ENCODE data around the gene SLC41A3.

SLC41A3 gene

DNA sequence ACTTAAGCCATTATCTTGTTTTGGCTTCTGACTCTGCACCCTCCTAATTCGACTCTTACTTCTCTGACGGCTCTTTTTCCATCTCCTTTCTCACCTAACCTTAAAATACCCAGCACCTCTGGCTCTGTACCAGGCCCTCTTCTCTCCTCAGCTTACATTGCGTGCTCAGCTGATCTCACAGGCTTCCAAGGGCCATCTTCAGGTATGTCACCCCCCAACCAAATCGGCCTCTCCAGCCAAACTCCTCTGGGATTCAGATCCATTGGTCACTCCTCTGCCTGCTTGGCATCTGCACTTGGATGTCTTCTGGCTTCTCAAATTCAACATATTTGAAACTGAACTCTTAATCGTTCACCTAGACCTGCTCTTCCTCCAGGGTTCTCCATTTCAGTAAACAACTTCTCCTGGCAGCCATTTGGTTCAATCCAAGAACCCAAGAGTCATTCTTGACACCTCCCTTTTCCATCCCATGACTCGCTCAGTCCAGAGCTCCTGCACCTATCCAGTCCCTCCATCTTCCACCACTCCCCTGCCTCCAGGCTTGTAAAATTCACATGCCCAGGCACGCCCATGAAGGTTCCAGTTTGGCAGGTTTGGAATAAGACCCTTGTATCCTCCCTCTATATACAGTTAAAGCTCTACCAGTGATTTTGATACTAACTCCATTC, 35.2 kb upstream of the SLC41A3 start:
- DNase-seq = no peak

DNA sequence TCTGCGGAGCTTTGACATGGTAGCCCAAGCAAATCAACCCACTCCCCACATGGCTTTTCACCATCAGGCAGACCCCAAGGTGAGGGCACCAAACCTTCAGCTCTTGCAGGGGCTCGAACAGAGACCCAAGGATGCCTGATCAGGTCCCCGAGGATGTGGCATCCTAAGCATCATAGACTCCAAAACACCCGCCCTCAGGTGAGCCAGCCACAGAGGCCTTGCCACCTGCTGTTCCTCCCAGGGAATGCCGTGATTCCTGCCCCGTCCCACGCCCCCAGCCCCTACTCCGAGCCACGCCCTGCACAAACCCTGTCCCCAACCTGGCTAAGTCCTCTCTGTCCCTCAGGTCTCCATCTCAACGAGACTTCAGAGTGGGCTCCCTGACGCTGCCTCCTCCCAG, 34.7 kb upstream of the SLC41A3 start:
- DNase-seq = no peak

DNA sequence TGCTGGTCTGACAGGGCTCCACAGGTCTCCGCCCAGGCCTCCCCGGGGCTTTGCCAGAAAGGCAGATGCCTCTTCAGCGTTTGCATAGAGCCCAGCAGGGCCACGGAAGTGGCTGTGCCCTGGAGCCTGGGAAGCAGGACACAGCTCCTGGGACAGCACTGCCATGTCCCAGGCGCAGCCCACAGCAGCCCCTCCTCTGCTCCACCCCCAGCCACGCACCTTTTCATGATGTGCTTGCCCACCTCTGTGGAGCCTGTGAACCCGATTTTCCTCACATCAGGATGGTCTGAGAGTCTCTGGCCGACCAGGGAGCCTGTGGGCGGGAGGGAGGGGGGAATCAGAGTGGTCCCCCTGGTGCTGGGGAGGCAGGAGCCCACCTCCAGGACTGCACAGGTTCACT, 33.9 kb upstream of the SLC41A3 start:
- no peak for DNase-seq

DNA sequence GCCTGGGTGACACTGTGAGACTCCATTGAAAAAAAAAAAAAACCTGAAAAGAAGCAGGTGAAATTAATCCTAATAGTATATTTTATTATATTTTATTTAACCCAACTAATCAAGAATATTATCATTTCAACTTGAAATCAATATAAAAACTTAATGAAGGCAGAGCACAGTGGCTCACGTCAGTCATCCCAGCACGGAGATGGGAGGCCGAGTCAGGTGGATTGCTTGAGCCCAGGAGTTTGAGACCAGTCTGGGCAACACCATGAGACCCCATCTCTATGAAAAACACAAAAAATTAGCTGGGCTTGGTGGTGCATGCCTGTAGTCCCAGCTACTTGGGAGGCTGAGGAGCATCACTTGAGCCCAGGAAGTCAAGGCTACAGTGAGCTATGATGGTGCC, 33.3 kb upstream of the SLC41A3 start:
- no peak for DNase-seq

DNA sequence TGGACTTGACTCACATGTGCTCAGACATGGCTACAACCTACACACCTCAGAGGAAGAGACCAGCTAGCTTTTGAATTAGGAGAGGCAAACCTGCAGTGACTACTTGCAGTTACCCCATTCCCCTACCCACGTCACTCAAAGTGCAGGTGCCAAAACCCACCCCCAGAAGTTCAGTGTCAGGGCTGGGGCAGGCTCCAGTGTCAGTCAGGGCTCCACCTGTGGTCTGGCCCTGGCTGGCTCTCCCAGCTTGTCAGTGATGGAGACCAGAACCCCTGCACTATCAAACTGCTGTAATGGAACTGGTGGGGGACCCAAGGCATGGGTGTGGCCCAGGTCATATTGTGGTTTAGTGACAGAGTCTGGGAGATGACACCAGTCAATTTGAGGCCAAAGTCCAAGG, 32.6 kb upstream of the SLC41A3 start:
- no peak for DNase-seq

DNA sequence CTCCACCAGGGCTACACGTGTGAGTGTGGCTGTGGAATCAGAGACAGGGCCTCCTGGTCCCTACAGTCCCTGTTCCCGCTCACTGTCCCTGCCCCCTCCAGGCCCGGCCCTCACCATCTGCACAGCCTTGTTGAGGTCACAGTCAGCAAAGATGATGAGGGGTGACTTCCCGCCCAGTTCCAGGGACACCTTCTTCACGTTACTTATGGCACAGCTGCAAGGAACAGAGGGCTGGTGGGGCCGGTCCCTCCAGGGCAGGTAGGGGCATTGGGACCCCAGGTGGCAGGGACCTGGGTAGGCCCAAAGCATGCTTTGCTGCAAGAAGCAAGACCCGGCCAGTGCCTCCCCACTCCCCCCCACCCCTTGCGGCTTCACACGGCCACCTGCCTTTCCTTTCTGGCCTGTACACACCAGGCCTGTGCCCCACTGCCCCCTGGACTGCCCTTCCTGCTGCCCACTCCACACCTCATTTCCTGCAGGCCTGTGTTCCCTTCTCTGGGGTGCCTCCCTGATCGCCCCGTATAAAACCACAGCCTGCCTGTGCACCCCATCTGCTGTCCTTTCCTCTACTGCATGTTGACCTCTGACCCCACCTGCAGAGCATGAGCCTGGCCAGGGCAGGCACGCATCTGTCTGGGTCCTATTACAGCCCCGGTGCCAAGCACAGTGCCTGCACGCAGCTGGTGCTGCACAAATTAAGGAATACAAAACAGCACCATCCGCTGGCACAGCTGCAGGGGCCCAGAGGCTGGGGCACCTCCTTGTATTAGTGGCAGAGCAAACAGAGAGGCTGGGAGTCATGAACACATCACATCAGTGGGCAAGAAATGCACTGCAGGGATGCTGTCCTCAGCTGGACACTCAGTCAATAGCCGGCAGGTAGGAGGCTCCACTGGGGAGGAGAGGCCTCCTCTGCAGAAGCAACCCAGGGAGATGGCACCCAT, 30.8 kb upstream of the SLC41A3 start:
- DNase-seq = no peak

DNA sequence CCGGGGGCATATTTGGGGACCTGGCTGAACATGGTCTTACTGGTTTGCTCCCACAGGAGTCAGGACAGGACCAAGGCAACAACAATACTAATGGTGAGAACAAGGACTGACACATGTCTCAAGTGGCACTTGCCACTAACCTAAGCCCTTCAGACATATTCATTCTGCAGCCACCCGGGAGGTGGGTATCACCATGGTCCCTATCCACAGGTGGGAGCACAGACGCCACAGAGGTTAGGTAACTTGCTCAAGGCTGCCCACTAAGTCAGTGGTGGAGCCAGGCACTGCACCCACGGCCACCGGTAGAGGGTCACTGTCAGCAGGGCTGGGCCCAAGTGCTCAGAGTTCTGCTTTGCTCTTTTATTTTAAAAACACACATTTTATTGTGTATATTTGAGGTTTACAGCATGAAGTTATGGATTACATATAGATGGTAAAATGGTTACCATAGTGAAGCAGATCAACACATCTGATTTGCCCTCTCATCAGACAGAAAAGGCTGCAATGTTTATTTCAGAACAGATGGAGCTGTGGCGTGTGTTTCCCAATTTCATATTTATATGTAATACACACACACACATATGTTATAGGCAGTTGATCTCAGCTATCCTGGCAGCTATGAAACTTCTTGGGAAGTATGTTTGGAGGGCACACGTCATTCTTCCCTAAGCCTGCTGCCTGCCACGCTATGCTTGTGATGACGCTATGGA, 30.0 kb upstream of the SLC41A3 start:
- DNase-seq = no peak

DNA sequence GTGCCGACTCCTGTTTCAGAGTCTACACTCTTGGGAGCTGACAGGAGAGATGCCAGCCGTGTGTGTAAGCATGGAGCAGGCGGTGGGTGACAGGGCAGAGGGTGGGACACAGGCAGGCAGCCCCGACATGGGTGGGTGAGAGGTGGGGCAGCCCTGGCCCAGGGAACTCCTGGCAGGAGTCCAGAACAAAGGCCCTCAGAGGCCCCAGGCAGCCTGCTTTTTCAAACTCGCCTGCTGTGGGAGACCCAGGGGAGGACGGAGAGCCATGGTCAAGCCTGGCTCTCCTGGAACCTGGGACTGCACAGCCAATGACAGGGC, 29.3 kb upstream of the SLC41A3 start:
- no peak for DNase-seq

DNA sequence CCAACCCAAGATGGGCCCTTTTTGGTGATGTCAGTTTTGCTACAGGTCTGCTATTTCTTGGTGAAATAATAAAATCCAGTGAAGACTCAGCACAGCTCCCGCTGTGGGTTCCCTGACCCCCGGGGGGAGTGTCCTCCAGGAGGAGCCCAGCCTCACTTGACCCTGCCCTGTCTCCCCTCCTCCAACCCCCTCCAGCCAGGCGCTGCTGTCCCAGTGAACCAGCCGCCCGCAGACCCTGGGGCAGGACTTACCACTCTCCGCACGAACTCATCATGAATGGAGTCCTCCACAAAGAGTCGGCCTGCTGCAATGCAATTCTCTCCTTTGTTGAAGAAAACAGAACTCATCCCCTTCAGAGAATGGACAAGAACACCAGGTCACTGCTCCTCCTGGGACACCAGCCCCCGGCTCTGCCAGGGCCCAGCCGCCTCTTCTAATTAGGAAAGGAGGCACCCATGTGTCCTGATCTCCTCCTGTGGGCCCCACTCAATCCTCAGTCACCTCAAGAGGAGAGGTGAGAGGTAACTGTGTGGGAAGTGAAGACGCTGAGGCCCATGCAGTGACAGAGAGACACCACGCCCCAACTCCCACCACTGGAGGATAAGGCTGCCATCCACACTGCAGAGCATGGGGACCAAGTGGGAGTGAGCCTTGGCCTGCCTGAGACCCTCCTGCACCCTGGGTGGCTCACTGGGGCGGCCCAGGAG, 28.8 kb upstream of the SLC41A3 start:
- no peak for DNase-seq

DNA sequence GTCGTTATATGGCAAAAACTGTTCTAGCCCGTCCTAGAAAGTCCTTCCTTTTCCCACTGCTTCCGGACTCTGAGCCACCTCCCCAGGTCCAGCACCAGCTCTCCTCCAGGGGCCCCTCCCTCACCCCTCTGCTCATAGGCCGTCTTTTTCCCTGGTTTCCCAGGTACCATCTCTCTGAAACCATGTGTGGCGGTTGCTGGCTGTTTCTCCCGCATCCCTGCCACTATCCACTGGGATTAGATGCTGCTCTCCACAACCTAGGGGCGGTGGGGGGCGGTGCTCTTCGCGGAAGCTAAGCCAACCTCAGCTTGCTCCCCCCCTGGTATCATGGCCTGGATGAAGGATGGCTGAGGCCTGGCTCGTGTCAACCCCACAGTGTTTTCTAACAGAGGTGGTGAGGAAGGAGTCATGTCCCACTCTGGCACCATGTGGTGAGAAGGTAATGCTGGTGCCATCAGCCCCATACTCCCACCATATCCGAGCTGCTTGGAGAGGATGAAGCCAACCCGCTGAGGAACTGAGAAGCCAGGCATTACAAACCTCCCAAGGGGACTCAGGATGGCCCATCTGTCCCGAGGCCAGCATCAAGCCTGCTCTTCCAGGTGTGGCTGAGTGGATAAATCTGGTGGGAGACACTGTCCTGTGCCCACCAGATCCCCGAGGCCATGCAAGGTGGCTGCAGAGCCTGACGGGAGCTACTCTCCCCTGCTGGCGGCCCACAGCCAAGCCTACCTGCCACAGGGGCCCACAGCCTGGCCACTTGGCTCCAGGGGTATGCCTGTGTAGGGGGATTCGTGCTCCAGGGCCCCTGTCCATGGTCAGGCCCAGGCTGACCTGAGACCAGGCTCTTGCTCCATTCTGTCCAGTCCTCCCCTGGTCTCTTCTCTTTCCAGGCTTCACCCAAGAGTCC, 27.9 kb upstream of the SLC41A3 start:
- no peak for DNase-seq

DNA sequence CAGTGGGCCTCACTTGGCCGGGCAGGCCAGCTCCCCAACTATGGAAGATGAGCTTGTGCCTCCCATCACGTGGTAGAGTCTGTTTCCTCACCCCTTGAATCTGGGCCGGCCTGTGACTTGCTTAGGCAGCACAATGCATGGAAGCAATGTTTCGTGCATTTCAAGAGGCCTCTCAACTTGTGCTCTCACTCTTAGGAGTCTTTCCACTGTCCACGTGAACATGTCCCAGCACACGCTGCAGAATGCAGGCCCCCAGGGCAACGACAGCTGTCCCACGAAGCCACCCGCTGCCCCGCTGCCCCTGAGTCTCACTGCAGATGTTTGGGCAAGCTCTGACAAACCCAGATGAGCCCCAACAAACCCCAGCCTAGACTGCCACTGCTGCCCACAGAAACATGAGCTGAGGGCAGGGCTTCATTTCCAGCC, 27.2 kb upstream of the SLC41A3 start:
- no peak for DNase-seq

DNA sequence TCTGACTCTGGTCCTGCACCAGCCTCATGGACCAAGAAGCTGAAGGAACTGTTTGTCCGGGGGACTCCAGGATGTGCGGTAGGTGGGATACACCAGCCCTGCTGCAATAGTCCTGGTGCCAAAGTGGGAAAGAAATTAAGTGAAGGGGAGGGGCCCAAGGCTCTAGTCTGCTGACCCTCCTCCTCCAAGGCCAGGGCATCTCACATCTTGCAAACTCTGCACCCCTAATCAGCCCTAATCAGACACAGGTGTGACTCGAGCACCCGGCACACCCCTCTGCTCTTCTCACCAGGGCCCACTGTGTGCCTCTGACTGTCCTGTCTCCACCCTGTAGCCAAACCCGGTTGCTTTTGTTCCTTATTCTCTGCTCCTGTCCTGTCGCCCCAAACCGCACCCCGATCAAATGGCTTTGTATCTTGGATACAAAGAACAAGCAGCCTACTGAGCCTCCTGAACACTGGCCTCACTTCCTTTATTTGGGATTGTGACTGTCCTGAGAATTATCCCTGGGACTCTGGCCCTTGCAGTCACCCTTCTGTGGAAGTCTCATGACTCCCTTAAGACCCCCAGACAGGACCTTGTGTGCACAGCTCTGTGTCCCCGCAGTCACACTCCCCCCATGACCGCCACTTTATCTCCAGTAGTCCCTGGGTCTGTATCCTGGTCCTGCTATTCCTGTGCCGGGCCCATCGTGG, 26.7 kb upstream of the SLC41A3 start:
- no peak for DNase-seq

DNA sequence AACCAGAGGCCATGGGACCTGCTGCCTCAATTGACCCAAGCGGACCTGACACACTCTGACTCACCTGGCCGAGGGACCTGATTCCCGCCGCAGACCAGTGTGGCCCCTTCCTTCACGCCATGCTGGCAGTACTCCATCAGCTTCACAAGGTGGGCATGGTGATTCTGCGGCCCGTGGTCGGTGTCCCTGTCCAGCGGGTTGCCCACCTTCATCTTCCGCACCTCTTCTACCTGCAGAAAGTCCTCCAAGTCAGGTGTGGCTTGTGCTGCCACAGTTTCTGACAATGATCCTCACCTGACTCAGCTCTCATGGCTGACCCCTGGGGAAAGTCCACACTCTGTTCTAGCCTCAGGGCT, 25.9 kb upstream of the SLC41A3 start:
- DNase-seq = no peak

DNA sequence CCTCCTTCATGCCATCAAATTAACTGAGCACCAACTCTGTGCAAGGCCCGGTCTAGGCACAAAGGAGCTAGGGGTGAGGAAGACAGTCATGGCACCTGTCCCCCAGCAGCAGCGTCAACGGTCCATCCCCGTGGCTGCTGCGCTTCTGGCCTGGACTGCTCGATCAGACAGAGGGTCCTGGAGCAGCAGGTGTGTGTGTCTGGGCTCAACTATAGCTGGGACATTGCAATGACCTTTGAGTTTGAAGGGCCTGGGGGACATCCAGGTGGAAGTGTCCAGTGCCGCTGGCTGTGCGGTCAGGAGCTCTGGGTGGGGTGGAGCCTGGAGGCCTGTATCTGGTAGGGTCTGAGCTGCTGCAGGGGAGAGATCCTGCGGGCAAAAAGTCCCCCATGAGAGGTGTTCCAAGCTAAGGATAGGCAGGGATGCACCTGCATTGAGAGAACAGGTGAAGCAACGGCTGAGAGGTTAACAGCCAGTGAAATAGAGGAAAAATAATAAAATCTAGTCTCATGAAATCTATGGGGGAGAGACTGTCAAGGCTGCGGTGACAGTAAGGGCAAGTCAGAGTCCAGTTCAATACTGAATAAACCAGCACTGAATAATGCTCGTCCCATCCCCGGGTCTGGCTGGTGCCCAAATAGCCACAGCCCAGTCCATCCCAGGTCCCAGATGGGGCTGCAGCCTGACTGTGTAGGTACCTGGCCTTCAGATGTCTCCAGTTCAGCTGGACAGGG, 25.4 kb upstream of the SLC41A3 start:
- DNase-seq = no peak

DNA sequence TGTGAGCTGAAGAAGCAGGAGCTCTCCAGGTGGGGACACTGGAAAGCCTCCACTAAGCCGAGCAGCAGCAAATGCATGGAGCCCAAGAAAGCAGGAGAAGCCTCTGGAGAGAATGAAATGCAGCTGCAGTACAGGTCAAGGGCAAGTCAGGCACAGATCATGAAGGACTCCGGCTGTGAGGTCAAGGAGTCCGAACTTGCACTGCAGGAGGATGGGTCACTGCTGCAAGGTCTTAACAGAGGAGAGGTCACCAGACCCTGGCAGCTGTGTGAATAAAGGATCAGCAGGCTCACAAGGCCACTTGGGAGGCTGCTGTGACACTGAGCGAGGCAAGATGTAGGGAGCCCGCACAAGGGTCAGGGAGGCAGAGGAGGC, 24.7 kb upstream of the SLC41A3 start:
- no peak for DNase-seq

DNA sequence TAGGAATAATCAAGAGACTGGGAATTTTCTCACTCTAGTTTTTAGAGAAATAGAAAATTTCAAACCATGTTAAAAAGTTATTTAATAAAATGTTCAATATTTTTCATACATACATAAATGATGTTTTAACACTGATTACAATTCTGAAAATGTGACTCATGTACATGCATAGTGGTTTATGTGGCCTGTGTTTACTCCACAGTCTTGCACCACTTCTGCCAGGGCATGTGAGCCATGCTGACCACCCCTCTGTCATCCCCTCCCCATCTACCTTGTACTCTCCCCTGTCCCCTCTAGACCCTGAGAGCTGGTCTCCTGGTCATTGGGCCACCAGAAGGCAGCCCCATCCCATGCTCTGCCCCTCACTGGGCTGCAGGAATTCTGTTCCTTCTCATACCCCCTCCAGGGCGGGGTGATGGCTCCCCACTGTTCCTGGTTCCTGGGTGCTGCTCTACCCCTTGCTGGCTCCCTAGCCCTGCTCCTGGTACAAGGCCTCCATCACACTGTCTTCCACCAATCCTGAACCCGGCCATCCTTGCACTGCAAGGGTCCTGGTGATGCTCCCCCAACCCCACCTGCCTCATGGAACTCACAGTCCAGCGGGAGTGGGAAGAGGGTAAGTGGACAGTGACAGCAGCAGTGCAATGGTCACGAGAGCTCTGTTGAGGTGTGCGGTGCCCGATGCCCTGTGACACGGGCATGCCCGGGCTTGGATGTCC, 24.2 kb upstream of the SLC41A3 start:
- no peak for DNase-seq

DNA sequence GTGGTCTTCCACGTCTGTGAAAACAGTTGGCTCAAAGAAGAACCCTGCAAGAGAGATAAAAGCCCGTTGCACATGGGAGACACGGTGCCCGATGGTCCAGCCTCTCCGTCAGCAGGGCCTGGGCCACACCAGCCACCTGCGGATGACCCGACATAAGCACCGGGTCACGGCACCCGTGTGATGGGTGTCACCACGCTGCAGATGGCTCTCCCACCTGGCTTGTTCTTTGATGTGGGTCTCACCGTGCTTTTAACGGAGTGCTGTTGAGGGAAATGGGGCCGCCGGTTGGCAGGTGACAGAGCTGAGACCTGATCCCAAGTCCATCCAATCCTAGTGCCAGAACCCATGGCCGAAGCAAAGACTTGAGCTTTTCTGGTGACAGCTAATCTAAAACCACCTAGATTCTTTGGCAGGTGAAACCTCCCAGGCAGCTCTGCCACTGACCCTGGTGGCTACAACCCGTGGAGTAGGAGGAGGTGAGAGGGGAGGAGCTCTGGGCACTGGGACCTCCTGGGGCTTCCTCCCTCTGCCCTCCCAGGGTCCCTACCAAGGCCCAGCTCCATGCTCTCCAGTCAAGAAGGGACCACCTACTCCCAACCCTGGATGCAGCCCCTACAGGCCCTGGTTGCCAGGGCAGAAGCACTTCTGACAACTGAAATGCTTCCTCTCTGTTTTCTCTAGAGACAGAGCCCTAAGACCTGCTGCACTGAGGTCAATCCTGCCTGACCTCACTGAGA, 23.4 kb upstream of the SLC41A3 start:
- no peak for DNase-seq

DNA sequence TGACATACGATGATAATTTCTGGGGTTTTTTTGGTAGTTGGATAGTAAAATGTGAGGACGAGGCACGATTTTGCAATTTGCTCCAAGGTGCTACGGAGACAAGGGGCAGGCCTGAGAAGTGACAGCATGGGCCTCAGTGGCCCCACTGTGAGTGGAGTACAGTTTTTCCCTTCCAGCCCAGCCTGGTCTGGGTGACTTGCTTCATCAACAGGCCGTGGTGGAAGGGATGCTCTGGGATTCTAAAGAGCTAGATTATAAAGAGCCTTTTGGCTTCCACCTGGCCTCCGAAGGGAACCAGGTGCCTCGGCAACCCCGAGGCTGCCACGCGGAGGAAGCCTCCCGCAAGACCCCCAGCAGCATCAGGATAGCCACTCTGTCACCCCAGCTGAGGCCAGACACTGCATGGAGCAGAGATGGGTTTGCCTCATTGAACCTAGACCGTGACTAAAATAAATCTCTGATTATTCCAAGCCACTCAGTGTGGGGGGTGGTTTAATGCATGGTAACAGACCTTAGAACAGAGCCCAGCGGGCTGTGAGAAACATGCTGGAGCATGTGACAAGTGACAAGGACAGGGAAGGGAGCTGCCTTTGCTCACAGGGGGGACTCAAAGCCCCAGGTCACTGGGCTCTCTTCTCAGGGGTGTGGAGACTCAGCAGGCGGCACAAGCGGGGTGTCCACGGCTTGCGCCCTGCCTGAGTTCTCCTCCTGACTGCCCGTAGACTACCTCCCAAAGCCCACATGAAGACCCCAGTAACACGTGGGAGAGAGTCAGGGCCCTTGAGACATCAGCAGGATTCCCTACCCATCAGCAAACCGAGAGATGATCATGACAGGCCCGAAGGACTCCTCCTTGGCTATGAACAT, 22.6 kb upstream of the SLC41A3 start:
- no peak for DNase-seq
